Keratinocyte (primary cell): ENCODE measurements around the gene POGLUT3. TPM values are rescaled to one million over a fixed set of nuclear protein-coding genes. Genes with fewer than 3 reads are reported as not detected.

Experiments used
- DNase-seq: peaks from one replicate; pipeline ENCODE4 v3.0.0-alpha.2; 2011; ENCODE audit warnings: low read depth, missing footprints, low spot score
- FAIRE-seq: peaks from 2 replicates; lab custom pipeline; 2011; peaks lifted over from hg19 to GRCh38; lab: Jason Lieb, UNC
- H2AFZ ChIP-seq: 2 replicates; pipeline ENCODE4 v1.6.0; 2012; ENCODE audit warnings: low read length, control low read depth, inconsistent platforms; ENCODE audit not compliant: control insufficient read depth
- H3K27ac ChIP-seq: 2 replicates; pipeline ENCODE4 v1.5.1; 2011; ENCODE audit warnings: low read length; ENCODE audit not compliant: control insufficient read depth, insufficient read depth
- H3K27me3 ChIP-seq: 3 replicates; pipeline ENCODE4 v1.6.0; 2011; ENCODE audit warnings: low read length; ENCODE audit not compliant: control insufficient read depth, insufficient read depth; ENCODE audit errors: extremely low read depth
- H3K36me3 ChIP-seq, 2 experiments: 2 replicates in 1 of 2; 3 replicates in 1 of 2; pipeline ENCODE4 v1.5.1; 2011; ENCODE audit warnings: low read length in 2 of 2, mild to moderate bottlenecking in 1 of 2; ENCODE audit not compliant: control insufficient read depth in 2 of 2, insufficient read depth in 2 of 2; ENCODE audit errors: extremely low read depth in 1 of 2
- H3K4me1 ChIP-seq: 3 replicates; pipeline ENCODE4 v1.5.1; 2011; ENCODE audit warnings: low read length; ENCODE audit not compliant: control insufficient read depth, insufficient read depth; ENCODE audit errors: extremely low read depth
- H3K4me2 ChIP-seq: 3 replicates; pipeline ENCODE4 v1.6.0; 2011; ENCODE audit warnings: low read depth, low read length; ENCODE audit not compliant: control insufficient read depth, insufficient read depth; ENCODE audit errors: extremely low read depth
- H3K4me3 ChIP-seq, 3 experiments: fragments of 200-600 bp in 1 of 3; sonication (generic) in 1 of 3; 2 replicates in 2 of 3; 3 replicates in 1 of 3; pipeline ENCODE4 v1.5.1; 2011 to 2016; ENCODE audit warnings: low read length in 3 of 3, mild to moderate bottlenecking in 3 of 3, control low read depth in 2 of 3, inconsistent platforms in 1 of 3, low read depth in 1 of 3, mixed read lengths in 1 of 3, mixed run types in 1 of 3, moderate library complexity in 1 of 3; ENCODE audit not compliant: control insufficient read depth in 2 of 3, insufficient read depth in 2 of 3; ENCODE audit errors: extremely low read depth in 1 of 3
- H3K79me2 ChIP-seq: 2 replicates; pipeline ENCODE4 v1.6.0; 2012; ENCODE audit warnings: low read length; ENCODE audit not compliant: control insufficient read depth, insufficient read depth
- H3K9ac ChIP-seq: 3 replicates; pipeline ENCODE4 v1.6.0; 2011; ENCODE audit warnings: low read length; ENCODE audit not compliant: control insufficient read depth, insufficient read depth; ENCODE audit errors: extremely low read depth
- H3K9me1 ChIP-seq: 3 replicates; pipeline ENCODE4 v1.6.0; 2011; ENCODE audit warnings: low read length; ENCODE audit not compliant: control insufficient read depth, insufficient read depth; ENCODE audit errors: extremely low read depth
- H3K9me3 ChIP-seq: 2 replicates; pipeline ENCODE4 v1.5.1; 2012; ENCODE audit warnings: low read depth, low read length; ENCODE audit not compliant: control insufficient read depth
- H4K20me1 ChIP-seq: 3 replicates; pipeline ENCODE4 v1.6.0; 2011; ENCODE audit warnings: low read length; ENCODE audit not compliant: control insufficient read depth, insufficient read depth; ENCODE audit errors: extremely low read depth
- CTCF ChIP-seq, 3 experiments: IDR thresholded peaks in 1 of 3; conservative IDR thresholded peaks in 1 of 3; optimal IDR thresholded peaks in 1 of 3; 2 replicates in 2 of 3; 3 replicates in 1 of 3; pipeline versions ENCODE3 to v1.5.1; 2011; ENCODE audit warnings: low read length in 3 of 3, mild to moderate bottlenecking in 3 of 3, moderate library complexity in 2 of 3, control low read depth in 1 of 3, inconsistent platforms in 1 of 3; ENCODE audit not compliant: insufficient read depth in 2 of 3; ENCODE audit errors: extremely low read depth in 1 of 3
- EZH2 ChIP-seq: IDR thresholded peaks from one replicate; pipeline ENCODE4 v1.6.1; 2012; ENCODE audit warnings: inconsistent platforms, mild to moderate bottlenecking, low read length, moderate library complexity
- dilution Hi-C: fragments of 300-500 bp; cut with MboI; formaldehyde crosslinking; loops from one replicate; pipeline ENCODE4 v1.7.0; 2020; ENCODE audit warnings: low sequenced_read_pairs; ENCODE audit not compliant: extremely low pct_ligation_motif_present
- polyA plus RNA-seq, 5 experiments: library from polyadenylated mRNA; depleted of rRNA in 3 of 5; stranded (reverse) in 3 of 5; stranded (forward) in 1 of 5; unstranded in 1 of 5; fragments of >200 nt; gene quantifications; 1 replicate in 1 of 5; 2 replicates in 3 of 5; 3 replicates in 1 of 5; pipeline versions ENCODE4 v1.2.1 to v1.2.3, GENCODE V29; 2011 to 2012; ENCODE audit warnings: missing spikeins in 2 of 5, low read depth in 1 of 5, low replicate concordance in 1 of 5

Gene POGLUT3
- polyA plus RNA-seq, 1 donor (not counting 4 experiments of a cell fraction or from before 2014, with no cell fraction given) = 2.5 TPM

- H3K9me1 ChIP-seq = no peaks in the 10 kb centered on the region
- no peaks in the 10 kb centered on the region for H3K27me3 ChIP-seq
- DNase-seq = no peak
- H3K9me3 ChIP-seq = no peaks in the 10 kb centered on the region
- TF ChIP-seq EZH2 (no peak), CTCF (optimal IDR thresholded peaks at IDR 0.05 in 1 of 3, IDR thresholded peaks at IDR 0.05 in 1 of 3, conservative IDR thresholded peaks at IDR 0.05 in 1 of 3; ENCODE audit: extremely low read depth in 1 of 3, insufficient read depth in 2 of 3, low read length in 3 of 3) (no peak)
- no peaks in the 10 kb centered on the region for H4K20me1 ChIP-seq
- H2AFZ ChIP-seq = peak overlapping the region; percentile 20
- peaks cover 35% of the 10 kb centered on the region for H3K4me1 ChIP-seq
- H3K27ac ChIP-seq = peak overlapping the region; percentile 75
- H3K36me3 ChIP-seq = peaks cover 0 to 28% of the 10 kb centered on the region in 2 experiments
- H3K4me3 ChIP-seq = no peak overlapping the region
- peak overlapping the region; percentile 36 for H3K4me2 ChIP-seq
- no peak for FAIRE-seq
- no peaks in the 10 kb centered on the region for H3K79me2 ChIP-seq
- dilution Hi-C loops = no loop called here
- H3K9ac ChIP-seq = peak overlapping the region; percentile 29
Observed at GRCh38 chr11:108538502-108538901, 40.3 kb upstream of the POGLUT3 start.

GRCh38 chr11:108538022-108538424 is 39.8 kb upstream of the POGLUT3 start:
- H3K4me3 ChIP-seq = peak overlapping the region; percentile 1 to 41 (median 11)
- H2AFZ ChIP-seq = peak overlapping the region; percentile 20
- H3K36me3 ChIP-seq = peaks cover 0 to 28% of the 10 kb centered on the region in 2 experiments
- FAIRE-seq = peak; percentile 90
- peak overlapping the region; percentile 36 for H3K4me2 ChIP-seq
- H3K9me3 ChIP-seq = no peaks in the 10 kb centered on the region
- peak overlapping the region; percentile 29 for H3K9ac ChIP-seq
- no peaks in the 10 kb centered on the region for H3K27me3 ChIP-seq
- H3K79me2 ChIP-seq = no peaks in the 10 kb centered on the region
- DNase-seq = no peak
- peak overlapping the region; percentile 75 for H3K27ac ChIP-seq
- no peaks in the 10 kb centered on the region for H4K20me1 ChIP-seq
- dilution Hi-C loops = no loop called here
- TF ChIP-seq CTCF (optimal IDR thresholded peaks at IDR 0.05 in 1 of 3, IDR thresholded peaks at IDR 0.05 in 1 of 3, conservative IDR thresholded peaks at IDR 0.05 in 1 of 3; ENCODE audit: extremely low read depth in 1 of 3, insufficient read depth in 2 of 3, low read length in 3 of 3) (no peak), EZH2 (no peak)
- H3K9me1 ChIP-seq = no peaks in the 10 kb centered on the region
- peaks cover 30% of the 10 kb centered on the region for H3K4me1 ChIP-seq
